Measurements from ENCODE around the gene GCGR.

- TF ChIP-seq CTCF (IDR thresholded peaks at IDR 0.05), result no peak
- TF ChIP-seq POLR2AphosphoS5 (IDR thresholded peaks at IDR 0.05), result no peak
- TF ChIP-seq EP300 (IDR thresholded peaks at IDR 0.05; ENCODE audit: low read depth), result no peak
- TF ChIP-seq POLR2A (IDR thresholded peaks at IDR 0.05), result no peak
Measured at GRCh38 chr17:81812571-81813370, 8.8 kb downstream of the GCGR start.
